Embryonic facial prominence (tissue), 1 donor: ENCODE measurements around the gene SLC31A1.

Experiments used
- DNase-seq: peaks from one replicate; pipeline ENCODE4 v3.0.0-alpha.2; 2016; ENCODE audit errors: extremely low spot score

Gene SLC31A1

GRCh38 chr9:113221003-113221799 lies at the start of gene SLC31A1, which contains the start of gene FKBP15:
Gene SLC31A1, plus strand, starts transcription at chr9:113221544. Its CDS starts 34,605 bp downstream, at chr9:113256149.
Gene FKBP15, minus strand, starts transcription at chr9:113221277. Its CDS starts 34 bp downstream, at chr9:113221243.
- peak; percentile 97 for DNase-seq

- DNase-seq, result no peak
These were observed 48.0 kb upstream of the SLC31A1 start for GRCh38 chr9:113173341-113173740.

GRCh38 chr9:113176803-113177202 lies 44.5 kb upstream of the SLC31A1 start:
- no peak for DNase-seq

- DNase-seq, result no peak
These were observed 44.1 kb upstream of the SLC31A1 start for GRCh38 chr9:113177251-113177650.

GRCh38 chr9:113178087-113178486 lies 43.3 kb upstream of the SLC31A1 start:
- no peak for DNase-seq

- DNase-seq, result no peak
These were observed 41.5 kb upstream of the SLC31A1 start for GRCh38 chr9:113179839-113180238.

- no peak for DNase-seq
These were observed 40.2 kb upstream of the SLC31A1 start for GRCh38 chr9:113181165-113181564.

- no peak for DNase-seq
These were observed 37.3 kb upstream of the SLC31A1 start for GRCh38 chr9:113183956-113184488.

- no peak for DNase-seq
These were observed 36.8 kb upstream of the SLC31A1 start for GRCh38 chr9:113184539-113184938.

GRCh38 chr9:113185271-113185670 lies 36.1 kb upstream of the SLC31A1 start:
- DNase-seq, result no peak

- no peak for DNase-seq
These were observed 35.1 kb upstream of the SLC31A1 start for GRCh38 chr9:113186137-113186755.

GRCh38 chr9:113187929-113188595 lies 33.3 kb upstream of the SLC31A1 start:
- no peak for DNase-seq

- DNase-seq, result no peak
These were observed 28.9 kb upstream of the SLC31A1 start for GRCh38 chr9:113192455-113192854.

- no peak for DNase-seq
These were observed 21.5 kb upstream of the SLC31A1 start for GRCh38 chr9:113199683-113200329.

GRCh38 chr9:113205432-113205831 lies 15.9 kb upstream of the SLC31A1 start:
- DNase-seq, result no peak

- DNase-seq, result no peak
These were observed 15.5 kb upstream of the SLC31A1 start for GRCh38 chr9:113205861-113206260.

GRCh38 chr9:113210815-113211214 lies 10.5 kb upstream of the SLC31A1 start:
- DNase-seq, result no peak

GRCh38 chr9:113215132-113215531 lies 6.2 kb upstream of the SLC31A1 start:
- no peak for DNase-seq

- no peak for DNase-seq
These were observed 4.9 kb upstream of the SLC31A1 start for GRCh38 chr9:113216406-113216805.

GRCh38 chr9:113219186-113219936 lies 2.0 kb upstream of the SLC31A1 start:
- no peak for DNase-seq

GRCh38 chr9:113219969-113220368 lies 1.4 kb upstream of the SLC31A1 start:
- DNase-seq, result no peak
